CD14-positive monocyte (primary cell): ENCODE data around the gene RAB3A. TPM values are rescaled to one million over a fixed set of nuclear protein-coding genes. Genes with fewer than 3 reads are reported as not detected.

Source experiments
- DNase-seq, 3 donors: peaks; one replicate each; pipeline ENCODE4 v3.0.0-alpha.2; 2011 to 2022
- H2AFZ ChIP-seq: 2 replicates; pipeline ENCODE4 v1.6.0; 2012; ENCODE audit warnings: mild to moderate bottlenecking, low read depth, low read length, inconsistent platforms; ENCODE audit not compliant: insufficient read depth, poor library complexity, severe bottlenecking
- H3K27ac ChIP-seq, 2 donors: 1 replicate in 1 of 2; 2 replicates in 1 of 2; pipeline ENCODE4 v1.5.1; 2012 to 2013; ENCODE audit warnings: low read length in 2 of 2, control low read depth in 1 of 2, inconsistent platforms in 1 of 2, low read depth in 1 of 2, mild to moderate bottlenecking in 1 of 2
- H3K27me3 ChIP-seq, 2 donors: one replicate each; pipeline versions ENCODE4 v1.6.0 to v1.6.1; 2011 to 2013; ENCODE audit warnings: low read length in 2 of 2; ENCODE audit not compliant: control insufficient read depth in 2 of 2, insufficient read depth in 2 of 2
- H3K36me3 ChIP-seq, 2 donors: replicated peaks in 1 of 2; 1 replicate in 1 of 2; 2 replicates in 1 of 2; pipeline versions ENCODE4 v1.5.1 to v1.6.1; 2012 to 2013; ENCODE audit warnings: low read length in 2 of 2, control low read depth in 1 of 2, inconsistent platforms in 1 of 2, mild to moderate bottlenecking in 1 of 2; ENCODE audit not compliant: insufficient read depth in 2 of 2, control insufficient read depth in 1 of 2
- H3K4me1 ChIP-seq, 2 donors: 1 replicate in 1 of 2; 2 replicates in 1 of 2; pipeline versions ENCODE4 v1.5.1 to v1.6.1; 2012 to 2013; ENCODE audit warnings: low read length in 2 of 2, control low read depth in 1 of 2, inconsistent platforms in 1 of 2, mild to moderate bottlenecking in 1 of 2, moderate library complexity in 1 of 2; ENCODE audit not compliant: insufficient read depth in 2 of 2, control insufficient read depth in 1 of 2
- H3K4me2 ChIP-seq: replicated peaks from 2 replicates; pipeline ENCODE3; 2012; ENCODE audit warnings: low read length, moderate library complexity, mild to moderate bottlenecking; ENCODE audit not compliant: poor library complexity, severe bottlenecking; ENCODE audit errors: extremely low read depth
- H3K4me3 ChIP-seq, 3 experiments: fragments of 200-600 bp in 1 of 3; sonication (generic) in 1 of 3; replicated peaks in 1 of 3; 1 replicate in 2 of 3; 2 replicates in 1 of 3; pipeline ENCODE4 v1.5.1; 2011 to 2013; ENCODE audit warnings: low read length in 3 of 3, mild to moderate bottlenecking in 3 of 3, control low read depth in 2 of 3, low read depth in 2 of 3, inconsistent platforms in 1 of 3, moderate library complexity in 1 of 3
- H3K79me2 ChIP-seq: 2 replicates; pipeline ENCODE4 v1.6.0; 2012; ENCODE audit warnings: mild to moderate bottlenecking, control low read depth, inconsistent platforms, low read length, moderate library complexity; ENCODE audit not compliant: insufficient read depth
- H3K9ac ChIP-seq: 2 replicates; pipeline ENCODE4 v1.6.0; 2017; ENCODE audit warnings: low read length, mild to moderate bottlenecking; ENCODE audit not compliant: insufficient read depth, poor library complexity, severe bottlenecking
- H3K9me3 ChIP-seq, 2 donors: replicated peaks in 1 of 2; 1 replicate in 1 of 2; 2 replicates in 1 of 2; pipeline versions ENCODE4 v1.5.1 to v1.6.1; 2012 to 2013; ENCODE audit warnings: low read length in 2 of 2, control low read depth in 1 of 2; ENCODE audit not compliant: control insufficient read depth in 1 of 2, insufficient read depth in 1 of 2
- H4K20me1 ChIP-seq: 2 replicates; pipeline ENCODE4 v1.6.0; 2012; ENCODE audit warnings: mild to moderate bottlenecking, low read length, control low read depth, moderate library complexity; ENCODE audit not compliant: insufficient read depth
- H3K27ac Mint-ChIP-seq, 7 donors: one replicate each; pipeline ENCODE4 v1.8.0; 2020; ENCODE audit warnings: mild to moderate bottlenecking in 7 of 7, mixed read lengths in 7 of 7, moderate library complexity in 6 of 7, inconsistent platforms in 2 of 7
- H3K27me3 Mint-ChIP-seq, 3 donors: one replicate each; pipeline ENCODE4 v1.8.0; 2021 to 2022; ENCODE audit warnings: low read depth in 3 of 3, mild to moderate bottlenecking in 3 of 3, mixed read lengths in 3 of 3, moderate library complexity in 3 of 3, inconsistent platforms in 1 of 3
- H3K36me3 Mint-ChIP-seq, 2 donors: one replicate each; pipeline ENCODE4 v1.8.0; 2020; ENCODE audit warnings: mixed read lengths in 2 of 2, inconsistent platforms in 1 of 2, mild to moderate bottlenecking in 1 of 2
- H3K4me1 Mint-ChIP-seq: one replicate; pipeline ENCODE4 v1.8.0; 2020; ENCODE audit warnings: mild to moderate bottlenecking, mixed read lengths
- H3K4me3 Mint-ChIP-seq, 2 donors: one replicate each; pipeline ENCODE4 v1.8.0; 2020; ENCODE audit warnings: mild to moderate bottlenecking in 2 of 2, mixed read lengths in 2 of 2, moderate library complexity in 1 of 2
- H3K9me3 Mint-ChIP-seq, 7 donors: one replicate each; pipeline ENCODE4 v1.8.0; 2020 to 2022; ENCODE audit warnings: mixed read lengths in 7 of 7, mild to moderate bottlenecking in 6 of 7, moderate library complexity in 6 of 7, inconsistent platforms in 2 of 7
- WGBS: methylation state at CpG from one replicate; pipeline ENCODE4 v1.1.5; 2013; ENCODE audit warnings: missing lambda C conversion rate; ENCODE audit not compliant: insufficient coverage; 5-methylcytosine and 5-hydroxymethylcytosine counted together
- intact Hi-C, 2 donors: fragments of 100-400 bp; cut with micrococcal nuclease; formaldehyde crosslinking; loops; one replicate each; pipeline versions ENCODE4 v1.15.0 to v1.15.1; 2023
- polyA plus RNA-seq, 3 donors: library from polyadenylated mRNA; depleted of rRNA in 1 of 3; unstranded in 2 of 3; stranded (reverse) in 1 of 3; fragments of 300-500 nt in 2 of 3; fragments of >200 nt in 1 of 3; fragmentation: Illumina TruSeq in 2 of 3; gene quantifications; 1 replicate in 2 of 3; 2 replicates in 1 of 3; pipeline ENCODE4 v1.2.3, GENCODE V29; 2012 to 2021
- TF ChIP-seq, protein P1 (sequence below): fragments of 200-600 bp; IDR thresholded peaks from one replicate; pipeline ENCODE4 v1.8.0; 2022; ENCODE audit warnings: antibody characterized with exemption, mild to moderate bottlenecking

The RAB3A gene
- polyA plus RNA-seq, 3 donors = 0.55 to 8.7 (median 0.56) TPM

DNA sequence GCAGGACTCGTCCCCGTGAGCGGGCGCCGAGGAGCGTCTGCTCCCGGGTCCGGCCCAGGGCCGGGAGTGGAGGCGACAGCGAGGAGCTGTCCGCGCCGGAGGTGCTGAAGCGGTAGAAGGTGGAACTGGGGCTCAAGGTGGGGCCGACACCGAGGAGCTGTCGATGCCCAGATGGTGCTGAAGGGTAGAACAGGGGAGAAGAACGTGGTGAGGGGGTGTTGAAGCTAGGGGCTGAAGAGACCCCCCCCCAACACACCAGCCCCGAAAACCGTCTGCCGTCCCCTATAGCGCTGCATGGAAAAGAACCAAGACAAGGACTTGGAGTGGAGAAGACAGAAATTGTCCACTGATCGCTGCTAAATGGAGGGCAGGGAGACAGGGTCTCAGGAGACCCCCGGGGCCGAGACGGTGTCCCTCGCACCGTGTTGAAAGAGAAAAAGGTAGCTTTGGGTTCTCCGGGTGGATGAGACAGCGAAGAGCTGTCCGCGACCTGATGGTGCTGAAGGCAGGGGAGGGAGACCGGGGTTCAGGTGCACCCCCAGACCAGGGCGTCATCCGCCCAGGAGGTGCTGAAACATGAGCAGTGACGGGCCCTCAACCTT is 29.5 kb upstream of the RAB3A start:
- intact Hi-C loops = no loop called here
- 15% methylated on average over 24 of the region's 37 CpGs for WGBS
- H3K36me3 Mint-ChIP-seq = peaks cover 0 to 2% of the 10 kb centered on the region in 2 donors

DNA sequence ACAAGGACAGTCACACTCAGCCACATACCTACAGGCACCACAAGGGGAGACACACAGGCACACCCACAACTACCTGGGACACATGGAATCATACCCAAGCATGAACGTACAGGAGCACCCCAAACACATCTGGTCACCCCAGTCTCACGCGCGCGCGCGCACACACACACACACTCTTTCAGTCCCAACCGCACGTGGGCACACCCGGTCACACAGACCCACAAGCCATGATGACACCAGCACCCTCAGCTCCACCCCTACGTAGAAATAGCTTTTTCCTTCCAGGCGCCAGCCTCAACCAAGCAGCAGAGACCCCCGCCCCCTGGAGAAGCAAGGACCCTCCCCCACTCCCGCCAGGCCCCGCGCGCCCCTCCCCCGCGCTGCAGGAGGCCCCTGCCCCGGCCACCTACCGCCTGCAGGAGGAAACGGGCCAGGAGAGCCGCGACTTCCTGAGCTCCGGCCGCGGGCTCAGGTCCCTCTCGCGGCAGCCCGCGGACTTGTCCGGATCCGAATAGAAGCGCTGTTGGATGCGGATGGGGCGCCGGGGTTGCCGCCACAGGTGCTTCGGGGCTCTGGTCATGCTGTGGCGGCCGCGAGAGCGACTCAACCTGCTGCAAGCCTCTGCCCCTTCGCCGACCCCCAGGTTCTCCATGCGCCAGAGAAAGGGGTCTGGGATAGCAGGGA is 28.8 kb upstream of the RAB3A start:
- H2AFZ ChIP-seq = no peak overlapping the region
- no peaks in the 10 kb centered on the region for H3K79me2 ChIP-seq
- Mint-ChIP-seq H3K27ac (peak overlapping the region in 1 of 7 donors; percentile 23), H3K36me3 (peaks cover 0 to 2% of the 10 kb centered on the region in 2 donors), H3K9me3 (peaks cover 6 to 15% (median 9%) of the 10 kb centered on the region in 7 donors), H3K4me1 (peaks cover 10% of the 10 kb centered on the region), H3K4me3 (peak overlapping the region in 1 of 2 donors; percentile 76), H3K27me3 (peaks cover 30 to 57% (median 56%) of the 10 kb centered on the region in 3 donors)
- H4K20me1 ChIP-seq = no peaks in the 10 kb centered on the region
- no peak overlapping the region for H3K27ac ChIP-seq
- H3K36me3 ChIP-seq = no peaks in the 10 kb centered on the region
- H3K27me3 ChIP-seq = peaks cover 7 to 38% of the 10 kb centered on the region in 2 donors
- H3K4me1 ChIP-seq = peaks cover 0 to 11% of the 10 kb centered on the region in 2 donors
- intact Hi-C loops = no loop called here
- no peak overlapping the region for H3K9ac ChIP-seq
- H3K9me3 ChIP-seq = peaks cover 3 to 7% of the 10 kb centered on the region in 2 donors
- no peak for DNase-seq
- no peak overlapping the region for H3K4me2 ChIP-seq
- 6% methylated on average over 40 of the region's 46 CpGs for WGBS
- no peak overlapping the region for H3K4me3 ChIP-seq
- TF ChIP-seq, protein P1, sequence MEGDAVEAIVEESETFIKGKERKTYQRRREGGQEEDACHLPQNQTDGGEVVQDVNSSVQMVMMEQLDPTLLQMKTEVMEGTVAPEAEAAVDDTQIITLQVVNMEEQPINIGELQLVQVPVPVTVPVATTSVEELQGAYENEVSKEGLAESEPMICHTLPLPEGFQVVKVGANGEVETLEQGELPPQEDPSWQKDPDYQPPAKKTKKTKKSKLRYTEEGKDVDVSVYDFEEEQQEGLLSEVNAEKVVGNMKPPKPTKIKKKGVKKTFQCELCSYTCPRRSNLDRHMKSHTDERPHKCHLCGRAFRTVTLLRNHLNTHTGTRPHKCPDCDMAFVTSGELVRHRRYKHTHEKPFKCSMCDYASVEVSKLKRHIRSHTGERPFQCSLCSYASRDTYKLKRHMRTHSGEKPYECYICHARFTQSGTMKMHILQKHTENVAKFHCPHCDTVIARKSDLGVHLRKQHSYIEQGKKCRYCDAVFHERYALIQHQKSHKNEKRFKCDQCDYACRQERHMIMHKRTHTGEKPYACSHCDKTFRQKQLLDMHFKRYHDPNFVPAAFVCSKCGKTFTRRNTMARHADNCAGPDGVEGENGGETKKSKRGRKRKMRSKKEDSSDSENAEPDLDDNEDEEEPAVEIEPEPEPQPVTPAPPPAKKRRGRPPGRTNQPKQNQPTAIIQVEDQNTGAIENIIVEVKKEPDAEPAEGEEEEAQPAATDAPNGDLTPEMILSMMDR = no peak

More for the DNA sequence above, 29.5 kb upstream of the RAB3A start:
- Histone ChIP-seq H3K9me3 (peaks cover 3 to 7% of the 10 kb centered on the region in 2 donors), H3K4me1 (peaks cover 0 to 11% of the 10 kb centered on the region in 2 donors), H4K20me1 (no peaks in the 10 kb centered on the region), H3K4me3 (no peak overlapping the region), H3K27me3 (peaks cover 7 to 35% of the 10 kb centered on the region in 2 donors), H2AFZ (no peak overlapping the region), H3K9ac (no peak overlapping the region), H3K36me3 (no peaks in the 10 kb centered on the region), H3K4me2 (no peak overlapping the region), H3K79me2 (no peaks in the 10 kb centered on the region), H3K27ac (no peak overlapping the region)
- peak; percentile 26 to 37 (median 29) for DNase-seq
- TF ChIP-seq, protein P1 = no peak
- peaks cover 30 to 51% (median 50%) of the 10 kb centered on the region in 3 donors for H3K27me3 Mint-ChIP-seq
- H3K27ac Mint-ChIP-seq = no peak overlapping the region
- H3K4me1 Mint-ChIP-seq = peaks cover 10% of the 10 kb centered on the region
- H3K9me3 Mint-ChIP-seq = peaks cover 6 to 15% (median 9%) of the 10 kb centered on the region in 7 donors
- peak overlapping the region in 1 of 2 donors; percentile 70 for H3K4me3 Mint-ChIP-seq
